OCI-LY3 (cell line): ENCODE data around the gene IQCN.

Source experiments
- H2AFZ ChIP-seq: fragments of 200-600, 300-600 bp; shearing (Covaris generic); 2 replicates; pipeline ENCODE4 v1.6.0; 2014; ENCODE audit warnings: antibody characterized with exemption, low read depth, low read length
- H3K27ac ChIP-seq: fragments of 200-600, 300-600 bp; sonication (generic); 2 replicates; pipeline ENCODE4 v1.5.1; 2014; ENCODE audit warnings: mild to moderate bottlenecking, low read length, moderate library complexity, mixed read lengths
- H3K27me3 ChIP-seq: fragments of 200-600, 300-600 bp; sonication (generic); 2 replicates; pipeline ENCODE4 v1.6.1; 2014; ENCODE audit warnings: low read depth, low read length, mixed read lengths
- H3K36me3 ChIP-seq: fragments of 200-600, 300-600 bp; sonication (generic); replicated peaks from 2 replicates; pipeline ENCODE3; 2014; ENCODE audit warnings: low read depth, low read length, mixed read lengths
- H3K4me1 ChIP-seq: fragments of 300-600, 200-600 bp; sonication (generic); 2 replicates; pipeline ENCODE4 v1.6.1; 2014; ENCODE audit warnings: low read length, mixed read lengths
- H3K4me2 ChIP-seq: fragments of 200-600, 300-600 bp; sonication (generic); 2 replicates; pipeline ENCODE4 v1.6.1; 2014; ENCODE audit warnings: low read length, mixed read lengths
- H3K4me3 ChIP-seq: fragments of 300-600, 200-600 bp; sonication (generic); 2 replicates; pipeline ENCODE4 v1.5.1; 2014; ENCODE audit warnings: antibody characterized with exemption, mild to moderate bottlenecking, low read length, moderate library complexity
- H3K79me2 ChIP-seq: fragments of 300-600, 200-600 bp; shearing (Covaris generic); 2 replicates; pipeline ENCODE4 v1.6.1; 2014; ENCODE audit warnings: mild to moderate bottlenecking, low read length, mixed read lengths
- H3K9ac ChIP-seq: fragments of 300-600, 200-600 bp; shearing (Covaris generic); 2 replicates; pipeline ENCODE4 v1.6.0; 2014; ENCODE audit warnings: mild to moderate bottlenecking, low read length, moderate library complexity
- H3K9me3 ChIP-seq: fragments of 200-600, 300-600 bp; shearing (Covaris generic); 2 replicates; pipeline ENCODE4 v1.6.1; 2014; ENCODE audit warnings: low read length, mixed read lengths; ENCODE audit not compliant: insufficient read depth
- H4K20me1 ChIP-seq: fragments of 200-600, 300-600 bp; sonication (generic); 2 replicates; pipeline ENCODE4 v1.6.1; 2016; ENCODE audit warnings: low read length, mixed read lengths; ENCODE audit not compliant: insufficient read depth
- EZH2phosphoT487 ChIP-seq: fragments of 200-600 bp; shearing (Covaris generic); IDR thresholded peaks from 2 replicates; pipeline ENCODE4 v1.6.1; 2018; ENCODE audit warnings: antibody characterized with exemption, mixed run types, low read depth
- TF ChIP-seq, protein P1 (sequence below): fragments of 200-600, 300-600 bp; sonication (generic); IDR thresholded peaks from 2 replicates; pipeline ENCODE4 v1.5.1; 2014; ENCODE audit warnings: antibody characterized with exemption, low read length, low read depth

IQCN gene

GRCh38 chr19:18289471-18290301 lies 15.4 kb upstream of the IQCN start:
- Histone ChIP-seq H3K79me2 (no peaks in the 10 kb centered on the region), H3K4me2 (peak overlapping the region; percentile 83), H2AFZ (no peak overlapping the region), H3K4me1 (peaks cover 36% of the 10 kb centered on the region), H3K9me3 (no peaks in the 10 kb centered on the region), H3K27ac (peak overlapping the region; percentile 8), H3K27me3 (no peaks in the 10 kb centered on the region), H3K9ac (peak overlapping the region; percentile 3; the same call in 1 of the 2 replicates), H3K4me3 (peak overlapping the region; percentile 80; the same call in 1 of the 2 replicates), H4K20me1 (no peaks in the 10 kb centered on the region), H3K36me3 (no peaks in the 10 kb centered on the region)
- TF ChIP-seq EZH2phosphoT487, result no peak
- TF ChIP-seq, protein P1, sequence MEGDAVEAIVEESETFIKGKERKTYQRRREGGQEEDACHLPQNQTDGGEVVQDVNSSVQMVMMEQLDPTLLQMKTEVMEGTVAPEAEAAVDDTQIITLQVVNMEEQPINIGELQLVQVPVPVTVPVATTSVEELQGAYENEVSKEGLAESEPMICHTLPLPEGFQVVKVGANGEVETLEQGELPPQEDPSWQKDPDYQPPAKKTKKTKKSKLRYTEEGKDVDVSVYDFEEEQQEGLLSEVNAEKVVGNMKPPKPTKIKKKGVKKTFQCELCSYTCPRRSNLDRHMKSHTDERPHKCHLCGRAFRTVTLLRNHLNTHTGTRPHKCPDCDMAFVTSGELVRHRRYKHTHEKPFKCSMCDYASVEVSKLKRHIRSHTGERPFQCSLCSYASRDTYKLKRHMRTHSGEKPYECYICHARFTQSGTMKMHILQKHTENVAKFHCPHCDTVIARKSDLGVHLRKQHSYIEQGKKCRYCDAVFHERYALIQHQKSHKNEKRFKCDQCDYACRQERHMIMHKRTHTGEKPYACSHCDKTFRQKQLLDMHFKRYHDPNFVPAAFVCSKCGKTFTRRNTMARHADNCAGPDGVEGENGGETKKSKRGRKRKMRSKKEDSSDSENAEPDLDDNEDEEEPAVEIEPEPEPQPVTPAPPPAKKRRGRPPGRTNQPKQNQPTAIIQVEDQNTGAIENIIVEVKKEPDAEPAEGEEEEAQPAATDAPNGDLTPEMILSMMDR, result no peak

GRCh38 chr19:18287836-18288772 lies 13.9 kb upstream of the IQCN start:
- Histone ChIP-seq H3K4me3 (no peak overlapping the region), H3K27ac (no peak overlapping the region), H3K27me3 (no peaks in the 10 kb centered on the region)

GRCh38 chr19:18286973-18287635 lies 12.9 kb upstream of the IQCN start:
- no peak overlapping the region for H3K4me2 ChIP-seq
- peaks cover 38% of the 10 kb centered on the region for H3K4me1 ChIP-seq
- H3K9ac ChIP-seq, result no peak overlapping the region
- no peak for TF ChIP-seq EZH2phosphoT487
- TF ChIP-seq, protein P1, result no peak
- no peak overlapping the region for H2AFZ ChIP-seq
- H3K9me3 ChIP-seq, result no peaks in the 10 kb centered on the region
- H3K27ac ChIP-seq, result no peak overlapping the region
- H3K4me3 ChIP-seq, result no peak overlapping the region
- peaks cover 7% of the 10 kb centered on the region; the same call in 1 of the 2 replicates for H3K79me2 ChIP-seq
- H4K20me1 ChIP-seq, result no peaks in the 10 kb centered on the region
- H3K27me3 ChIP-seq, result no peaks in the 10 kb centered on the region
- H3K36me3 ChIP-seq, result no peaks in the 10 kb centered on the region

More at GRCh38 chr19:18287836-18288772, 13.9 kb upstream of the IQCN start:
- Histone ChIP-seq H3K4me1 (peaks cover 32% of the 10 kb centered on the region), H3K79me2 (no peaks in the 10 kb centered on the region), H3K9ac (no peak overlapping the region), H3K9me3 (no peaks in the 10 kb centered on the region), H2AFZ (no peak overlapping the region), H4K20me1 (no peaks in the 10 kb centered on the region), H3K4me2 (no peak overlapping the region), H3K36me3 (no peaks in the 10 kb centered on the region)
- no peak for TF ChIP-seq EZH2phosphoT487
- TF ChIP-seq, protein P1, result no peak
